HG03565 (cell line): ENCODE results near the gene ABR.

Source experiments
- ATAC-seq: cut with Tn5 transposase; IDR thresholded peaks from one replicate; pipeline ENCODE4 v1.9.1; 2021; ENCODE audit warnings: mild to moderate bottlenecking, moderate library complexity; ENCODE audit not compliant: unreplicated experiment

The ABR gene

DNA sequence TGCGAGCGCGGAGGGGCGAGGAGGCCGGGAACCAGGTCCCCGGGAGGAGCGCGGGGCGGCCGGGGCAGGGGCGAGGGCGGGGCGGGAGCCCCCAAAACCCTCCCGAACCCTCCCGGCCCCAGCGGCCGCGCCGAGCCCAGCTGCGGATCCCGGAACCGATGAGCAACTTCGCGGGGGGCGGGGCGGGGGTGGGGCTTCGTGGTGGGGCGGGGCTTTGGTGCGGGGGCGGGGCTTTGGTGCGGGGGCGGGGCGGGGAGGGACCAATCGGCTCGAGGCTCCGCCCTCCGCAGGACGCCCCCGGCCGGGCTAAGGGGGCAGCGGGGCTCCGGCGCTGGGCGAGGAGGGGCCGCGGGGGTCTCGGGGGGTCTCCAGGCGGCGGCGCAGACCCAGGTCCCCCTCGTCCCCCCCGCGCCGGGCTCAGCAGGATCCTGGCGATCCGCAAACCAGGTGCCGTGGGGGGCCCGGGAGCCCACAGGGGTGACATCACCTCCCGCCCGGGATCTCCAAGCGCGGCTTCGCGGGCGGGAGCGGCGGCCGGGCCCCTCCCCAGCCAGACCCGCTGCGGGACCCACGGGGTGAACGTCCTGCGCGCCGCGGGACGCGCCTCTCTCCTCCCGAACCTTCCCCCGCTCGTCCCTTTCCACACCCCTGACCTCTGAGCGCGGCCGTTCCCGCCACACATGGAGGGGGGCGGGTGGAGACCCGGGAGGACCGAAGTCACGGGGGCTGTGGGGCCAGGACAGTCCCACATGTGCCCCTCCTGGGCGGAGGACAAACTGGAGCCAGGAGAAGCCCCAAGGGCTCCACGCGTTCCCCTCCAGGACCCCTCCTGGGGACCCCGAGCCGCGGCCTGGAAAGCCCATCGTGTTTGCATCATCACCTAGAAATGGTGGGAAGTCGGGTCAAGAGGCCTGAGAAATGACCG, at the start of gene ABR:
ABR (minus strand) TSS at position 164 of the 925 bp plus-strand sequence. CDS start 254 bp downstream, outside the sequence.
- ATAC-seq = no peak

GRCh38 chr17:1229349-1229899, 49.6 kb upstream of the ABR start:
- no peak for ATAC-seq

- no peak for ATAC-seq
Observed at GRCh38 chr17:1228781-1229348, 49.1 kb upstream of the ABR start.

GRCh38 chr17:1227917-1228780, 48.4 kb upstream of the ABR start:
- peak; percentile 40 for ATAC-seq

DNA sequence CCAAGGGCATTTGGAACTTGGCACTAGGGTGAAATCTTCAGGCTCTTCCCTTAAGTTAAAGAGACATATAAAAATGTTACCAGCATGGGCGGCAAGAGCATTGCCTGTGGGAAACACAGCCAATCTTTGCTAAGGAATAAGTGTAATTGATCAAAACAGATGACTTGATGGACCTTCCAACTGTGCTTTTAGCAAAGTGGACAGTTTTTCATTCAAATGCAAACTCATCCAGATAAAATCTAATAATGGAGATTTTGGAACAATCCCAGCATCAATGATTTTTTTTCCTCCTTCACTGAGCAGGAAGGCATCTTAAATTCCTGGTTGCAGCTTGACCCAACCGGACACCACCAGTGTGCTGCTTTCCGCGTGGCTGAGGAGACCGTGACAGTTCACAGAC, 47.6 kb upstream of the ABR start:
- no peak for ATAC-seq

DNA sequence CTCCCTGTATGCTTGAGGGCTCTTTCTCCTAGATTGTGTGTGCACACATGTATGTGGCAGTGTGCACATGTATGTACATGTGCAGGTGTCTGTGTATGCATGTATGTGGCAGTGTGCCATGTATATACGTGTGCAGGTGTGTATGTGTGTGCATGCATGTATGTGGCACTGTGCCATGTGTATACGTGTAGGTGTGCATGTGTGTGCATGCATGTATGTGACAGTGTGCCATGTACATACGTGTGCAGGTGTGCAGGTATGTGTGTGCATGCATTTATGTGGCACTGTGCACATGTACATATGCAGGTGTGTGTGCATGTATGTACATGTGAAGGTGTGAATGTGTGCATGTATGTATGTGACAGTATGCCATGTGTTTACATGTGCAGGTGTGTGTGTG, 46.5 kb upstream of the ABR start:
- ATAC-seq = no peak

DNA sequence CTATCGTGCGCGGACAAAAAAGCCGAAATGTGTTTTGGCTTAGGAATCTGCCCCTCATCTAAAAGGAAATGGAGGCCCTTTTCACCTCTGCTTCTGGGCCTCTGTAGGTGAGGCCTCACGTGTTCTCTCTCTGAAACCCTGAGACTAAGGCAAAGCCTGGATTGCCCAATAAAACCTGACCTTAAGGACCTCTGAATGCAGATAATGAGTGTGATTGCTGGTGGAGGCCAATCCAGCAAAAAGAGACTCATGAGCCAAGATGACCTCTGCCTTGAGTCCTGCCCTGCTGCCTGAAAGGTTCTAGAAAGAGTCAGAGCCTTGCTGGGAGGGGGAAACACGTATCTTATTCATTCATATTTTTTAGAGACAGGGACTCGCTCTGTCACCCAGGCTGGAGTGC, 44.5 kb upstream of the ABR start:
- no peak for ATAC-seq

GRCh38 chr17:1223662-1224061, 43.9 kb upstream of the ABR start:
- no peak for ATAC-seq

- no peak for ATAC-seq
Observed at GRCh38 chr17:1222321-1222720, 42.5 kb upstream of the ABR start.

DNA sequence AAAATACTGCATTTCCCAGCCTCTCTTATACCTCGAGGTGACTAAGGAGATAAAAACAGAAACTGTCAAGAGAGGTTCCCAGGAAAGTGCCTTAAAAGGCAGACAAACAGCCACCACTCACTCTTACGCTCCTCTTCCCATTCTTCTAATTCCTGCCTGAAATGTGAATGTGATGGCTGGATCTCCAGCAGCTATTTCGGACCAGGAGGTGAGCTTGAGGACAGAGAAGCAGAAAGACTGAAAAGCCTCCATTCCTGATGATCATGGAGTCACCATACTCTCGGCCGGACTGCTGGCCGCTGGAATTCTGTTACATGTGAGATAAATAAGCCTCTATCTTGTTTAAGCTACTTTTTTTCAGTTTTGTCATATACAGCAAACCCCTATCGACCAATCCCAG, 41.4 kb upstream of the ABR start:
- ATAC-seq = no peak

GRCh38 chr17:1220346-1220745, 40.6 kb upstream of the ABR start:
- no peak for ATAC-seq

- no peak for ATAC-seq
Observed at GRCh38 chr17:1217089-1217385, 37.3 kb upstream of the ABR start.

DNA sequence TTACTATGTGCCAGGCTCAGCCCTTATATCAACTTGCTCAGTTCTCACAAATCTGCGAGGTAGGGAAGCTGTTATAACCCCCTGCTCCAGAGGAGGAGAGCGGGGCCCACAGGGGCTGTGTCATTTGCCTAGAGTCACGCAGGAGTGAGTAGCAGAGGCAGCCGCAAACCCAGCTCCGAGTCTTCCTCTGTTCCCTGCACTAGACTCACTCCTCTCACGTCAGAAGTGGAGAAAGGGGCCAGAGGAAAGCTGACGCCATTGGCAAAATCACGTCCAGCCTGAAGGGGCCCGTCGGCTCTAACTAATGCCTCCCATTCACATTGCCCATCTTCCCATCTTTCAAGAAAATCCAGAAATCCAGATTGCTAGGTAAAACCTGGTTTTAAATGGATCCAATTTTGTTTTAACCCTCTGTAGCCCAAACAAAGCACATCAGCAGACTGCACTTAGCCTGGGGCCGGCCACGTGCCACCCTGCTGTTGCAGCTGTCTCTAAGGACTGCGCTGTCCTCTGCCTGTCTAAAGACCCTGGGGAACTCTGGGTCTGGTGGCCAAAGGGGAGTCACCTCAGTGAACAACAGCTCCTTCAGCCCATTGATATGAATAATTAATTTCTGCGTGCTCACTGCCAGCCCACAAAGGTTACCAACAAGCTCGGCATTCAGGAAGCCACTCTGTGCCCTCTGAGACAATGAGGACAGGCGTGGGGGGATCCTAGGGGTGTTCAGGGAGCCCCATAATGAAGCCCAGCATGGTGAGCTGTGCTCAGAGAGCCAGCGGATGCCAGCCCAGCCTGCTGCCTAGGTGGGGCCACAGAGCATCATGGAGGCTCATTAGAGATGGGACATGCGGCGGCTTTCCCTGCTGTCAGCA, 36.7 kb upstream of the ABR start:
- no peak for ATAC-seq

- no peak for ATAC-seq
Observed at GRCh38 chr17:1212946-1213345, 33.2 kb upstream of the ABR start.

- no peak for ATAC-seq
Observed at GRCh38 chr17:1211287-1211686, 31.5 kb upstream of the ABR start.

DNA sequence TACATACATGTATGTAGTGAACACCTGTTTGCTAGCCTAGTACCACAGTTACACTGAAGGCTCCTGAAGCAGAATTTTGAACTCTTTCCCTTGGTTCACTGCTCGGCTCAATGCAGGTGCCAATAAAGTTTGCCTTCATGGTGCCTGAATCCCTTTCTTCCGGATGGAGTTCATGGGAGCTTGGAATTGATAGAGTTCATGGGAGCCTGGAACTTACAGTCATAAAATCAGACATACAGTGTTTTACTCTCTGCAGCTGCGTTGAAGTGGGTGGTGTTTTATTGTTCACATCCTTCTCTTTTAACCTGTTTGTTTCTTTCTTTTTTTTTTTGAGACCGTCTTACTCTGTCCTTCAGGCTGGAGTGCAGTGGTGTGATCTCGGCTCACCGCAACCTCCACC, 29.2 kb upstream of the ABR start:
- no peak for ATAC-seq

DNA sequence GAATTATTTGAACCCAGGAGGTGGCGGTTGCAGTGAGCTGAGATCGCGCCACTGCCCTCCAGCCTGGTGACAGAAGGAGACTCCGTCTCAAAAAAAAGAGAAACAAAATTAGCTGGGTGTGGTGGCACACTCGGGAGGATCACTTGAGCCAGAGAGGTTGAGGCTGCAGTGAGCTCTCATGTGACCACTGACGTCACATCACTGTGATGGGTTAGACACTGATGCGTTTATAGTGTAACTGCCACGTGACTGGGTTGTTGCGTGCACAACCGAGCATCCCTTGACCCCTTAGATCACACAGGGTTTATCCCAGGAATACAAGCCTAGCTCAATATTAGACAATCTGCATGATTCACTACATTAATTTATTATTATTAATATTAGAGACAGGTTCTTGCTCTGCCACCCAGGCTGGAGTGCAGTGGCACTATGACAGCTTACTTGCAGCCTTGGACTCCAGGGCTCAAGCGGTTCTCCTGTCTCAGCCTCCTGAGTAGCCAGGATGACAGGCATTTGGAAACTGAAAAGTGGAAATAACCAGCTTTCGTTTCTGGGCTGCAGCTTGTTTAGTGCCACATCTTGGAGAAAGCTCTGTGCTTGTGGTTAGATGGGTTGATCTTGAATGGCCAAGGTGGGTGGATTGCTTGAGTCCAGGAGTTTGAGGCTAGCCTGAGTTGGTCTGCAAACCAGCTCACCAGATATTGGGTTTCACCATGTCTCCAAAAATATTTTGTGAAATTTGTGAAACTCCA, 26.4 kb upstream of the ABR start:
- ATAC-seq = no peak

GRCh38 chr17:1203967-1204291, 24.1 kb upstream of the ABR start:
- no peak for ATAC-seq

- ATAC-seq = no peak
Observed at GRCh38 chr17:1203111-1203966, 23.6 kb upstream of the ABR start.
